Uterus (tissue), 4 donors: ENCODE results near the gene PLEKHM2. TPM values are rescaled to one million over a fixed set of nuclear protein-coding genes. Genes with fewer than 3 reads are reported as not detected.

Experiments used
- DNase-seq, 2 donors: peaks; one replicate each; pipeline ENCODE4 v3.0.0-alpha.2; 2019 to 2020
- H3K27ac ChIP-seq, 2 donors: fragments of 200-600 bp; sonication (generic); 1 replicate in 1 of 2; 2 replicates in 1 of 2; pipeline ENCODE4 v1.5.1; 2016 to 2018
- H3K27me3 ChIP-seq, 2 donors: fragments of 200-600 bp; sonication (generic); one replicate each; pipeline ENCODE4 v1.5.1; 2018 to 2019; ENCODE audit warnings: control low read depth in 1 of 2
- H3K36me3 ChIP-seq, 2 donors: fragments of 200-600 bp; sonication (generic); one replicate each; pipeline ENCODE4 v1.5.1; 2019; ENCODE audit warnings: control low read depth in 1 of 2
- H3K4me1 ChIP-seq, 2 donors: fragments of 200-600 bp; sonication (generic); one replicate each; pipeline ENCODE4 v1.5.1; 2018 to 2019; ENCODE audit warnings: control low read depth in 1 of 2
- H3K4me3 ChIP-seq, 2 donors: fragments of 200-600 bp; sonication (generic); 1 replicate in 1 of 2; 2 replicates in 1 of 2; pipeline ENCODE4 v1.5.1; 2018 to 2019; ENCODE audit warnings: mild to moderate bottlenecking in 1 of 2
- H3K9me3 ChIP-seq, 2 donors: fragments of 200-600 bp; sonication (generic); one replicate each; pipeline ENCODE4 v1.5.1; 2019; ENCODE audit warnings: control low read depth in 1 of 2
- POLR2A ChIP-seq, 2 donors: fragments of 450-650 bp; IDR thresholded peaks; one replicate each; pipeline ENCODE4 v1.6.1; 2016; ENCODE audit warnings: antibody characterized with exemption in 2 of 2, mild to moderate bottlenecking in 1 of 2, moderate library complexity in 1 of 2
- intact Hi-C: fragments of 100-400 bp; cut with DNase I; formaldehyde crosslinking; loops from one replicate; pipeline ENCODE4 v1.15.1; 2023; ENCODE audit warnings: low total_unique reads
- total RNA-seq, 4 donors: library from RNA; depleted of rRNA in 3 of 4; stranded (reverse); fragments of >200 nt in 3 of 4; gene quantifications; one replicate each; pipeline versions ENCODE4 v1.1.0 to v1.2.4, GENCODE V29; 2014 to 2023
- TF ChIP-seq, protein P1 (sequence below), 4 experiments: fragments of 200-600 bp in 2 of 4; fragments of 450-650 bp in 2 of 4; sonication (generic) in 2 of 4; IDR thresholded peaks; one replicate each; pipeline ENCODE4 v1.5.1; 2016 to 2019; ENCODE audit warnings: antibody characterized with exemption in 4 of 4, mild to moderate bottlenecking in 2 of 4, moderate library complexity in 1 of 4
- donor health status: DM: yes; HTN: yes; CAD: no.

Gene PLEKHM2
- total RNA-seq, 4 donors from 2014 or later: 21.3 to 70.2 (median 30.7) TPM

DNA sequence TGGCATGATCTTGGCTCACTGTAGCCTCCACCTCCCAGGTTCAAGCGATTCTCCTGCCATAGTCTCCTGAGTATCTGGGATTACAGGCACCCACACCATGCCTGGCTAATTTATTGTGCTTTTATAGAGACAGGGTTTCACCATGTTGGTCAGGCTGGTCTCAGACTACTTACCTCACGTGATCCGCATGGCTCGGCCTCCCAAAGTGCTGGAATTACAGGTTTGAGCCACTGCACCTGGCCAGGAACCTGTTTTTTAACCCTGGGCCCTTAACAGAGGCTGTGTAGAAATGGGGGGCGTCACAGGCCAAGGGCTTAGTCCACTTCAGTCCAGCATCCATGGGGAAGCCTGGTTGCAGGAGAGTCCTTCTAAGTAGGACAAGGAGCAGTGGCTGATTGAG, 83.8 kb downstream of the PLEKHM2 start:
- H3K9me3 ChIP-seq: no peaks in the 10 kb centered on the region
- no peak for DNase-seq
- H3K27ac ChIP-seq: no peak overlapping the region
- no peaks in the 10 kb centered on the region for H3K4me1 ChIP-seq
- no peaks in the 10 kb centered on the region for H3K27me3 ChIP-seq
- intact Hi-C loops: no loop called here
- TF ChIP-seq, protein P1, sequence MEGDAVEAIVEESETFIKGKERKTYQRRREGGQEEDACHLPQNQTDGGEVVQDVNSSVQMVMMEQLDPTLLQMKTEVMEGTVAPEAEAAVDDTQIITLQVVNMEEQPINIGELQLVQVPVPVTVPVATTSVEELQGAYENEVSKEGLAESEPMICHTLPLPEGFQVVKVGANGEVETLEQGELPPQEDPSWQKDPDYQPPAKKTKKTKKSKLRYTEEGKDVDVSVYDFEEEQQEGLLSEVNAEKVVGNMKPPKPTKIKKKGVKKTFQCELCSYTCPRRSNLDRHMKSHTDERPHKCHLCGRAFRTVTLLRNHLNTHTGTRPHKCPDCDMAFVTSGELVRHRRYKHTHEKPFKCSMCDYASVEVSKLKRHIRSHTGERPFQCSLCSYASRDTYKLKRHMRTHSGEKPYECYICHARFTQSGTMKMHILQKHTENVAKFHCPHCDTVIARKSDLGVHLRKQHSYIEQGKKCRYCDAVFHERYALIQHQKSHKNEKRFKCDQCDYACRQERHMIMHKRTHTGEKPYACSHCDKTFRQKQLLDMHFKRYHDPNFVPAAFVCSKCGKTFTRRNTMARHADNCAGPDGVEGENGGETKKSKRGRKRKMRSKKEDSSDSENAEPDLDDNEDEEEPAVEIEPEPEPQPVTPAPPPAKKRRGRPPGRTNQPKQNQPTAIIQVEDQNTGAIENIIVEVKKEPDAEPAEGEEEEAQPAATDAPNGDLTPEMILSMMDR (IDR thresholded peaks at IDR 0.05): no peak
- TF ChIP-seq POLR2A (IDR thresholded peaks at IDR 0.05): no peak
- no peak overlapping the region for H3K4me3 ChIP-seq
- no peaks in the 10 kb centered on the region for H3K36me3 ChIP-seq

- TF ChIP-seq, protein P1 (IDR thresholded peaks at IDR 0.05): no peak
- TF ChIP-seq POLR2A (IDR thresholded peaks at IDR 0.05): no peak
- Histone ChIP-seq H3K36me3 (no peaks in the 10 kb centered on the region), H3K4me3 (no peak overlapping the region), H3K27me3 (no peaks in the 10 kb centered on the region), H3K9me3 (no peaks in the 10 kb centered on the region), H3K27ac (no peak overlapping the region), H3K4me1 (no peaks in the 10 kb centered on the region)
- DNase-seq: no peak
- intact Hi-C loops: no loop called here
These were observed 84.3 kb downstream of the PLEKHM2 start for GRCh38 chr1:15768388-15768787.

GRCh38 chr1:15770313-15770962, 86.3 kb downstream of the PLEKHM2 start:
- intact Hi-C loops: no loop called here
- Histone ChIP-seq H3K4me3 (no peak overlapping the region), H3K4me1 (no peaks in the 10 kb centered on the region), H3K27ac (no peak overlapping the region), H3K27me3 (no peaks in the 10 kb centered on the region), H3K9me3 (no peaks in the 10 kb centered on the region), H3K36me3 (no peaks in the 10 kb centered on the region)
- TF ChIP-seq POLR2A (IDR thresholded peaks at IDR 0.05): no peak
- TF ChIP-seq, protein P1 (IDR thresholded peaks at IDR 0.05): no peak
- no peak for DNase-seq

- TF ChIP-seq, protein P1 (IDR thresholded peaks at IDR 0.05): no peak
- no peak for TF ChIP-seq POLR2A (IDR thresholded peaks at IDR 0.05)
- Histone ChIP-seq H3K4me1 (no peaks in the 10 kb centered on the region), H3K27me3 (no peaks in the 10 kb centered on the region), H3K9me3 (no peaks in the 10 kb centered on the region), H3K4me3 (no peak overlapping the region), H3K36me3 (no peaks in the 10 kb centered on the region), H3K27ac (no peak overlapping the region)
- intact Hi-C loops: no loop called here
- no peak for DNase-seq
These were observed 87.9 kb downstream of the PLEKHM2 start for GRCh38 chr1:15771836-15772515.

GRCh38 chr1:15775706-15776105, 91.6 kb downstream of the PLEKHM2 start:
- intact Hi-C loops: no loop called here
- no peak for DNase-seq
- H3K4me3 ChIP-seq: no peak overlapping the region
- H3K36me3 ChIP-seq: no peaks in the 10 kb centered on the region
- H3K27me3 ChIP-seq: no peaks in the 10 kb centered on the region
- H3K27ac ChIP-seq: no peak overlapping the region
- TF ChIP-seq, protein P1 (IDR thresholded peaks at IDR 0.05): no peak
- no peak for TF ChIP-seq POLR2A (IDR thresholded peaks at IDR 0.05)
- H3K9me3 ChIP-seq: no peaks in the 10 kb centered on the region
- H3K4me1 ChIP-seq: no peaks in the 10 kb centered on the region
